GM12878 (cell line): Measurements from ENCODE around the gene LETM1. TPM values are rescaled to one million over a fixed set of nuclear protein-coding genes. Genes with fewer than 3 reads are reported as not detected.
"Not testable (repeated sequence)": the region's sequence is repeated elsewhere in the genome, so short reads cannot be mapped to it uniquely, and the experiment has no call there.

ENCODE experiments used
- ATAC-seq: fragments of 200-7000 bp; cut with Tn5 transposase; 3 replicates; pipeline ENCODE4 v1.9.1; 2020; ENCODE audit warnings: mild to moderate bottlenecking, moderate library complexity
- BruUV-seq: library from RNA; stranded (reverse); fragments of 400-500 nt; replicated peaks from 2 replicates; lab custom pipeline; 2021; lab: Mats Ljungman, UMichigan
- CTCF ChIA-PET: fragments of 300-600 bp; sonication (Branson Sonifier 250); formaldehyde crosslinking; extraction: SDS; loops from one replicate; lab custom pipeline; 2021; ENCODE audit warnings: inconsistent platforms; lab: Yijun Ruan, JAX
- POLR2A ChIA-PET: fragments of 350-600 bp; formaldehyde crosslinking; extraction: SDS; loops from one replicate; lab custom pipeline; 2021; ENCODE audit warnings: inconsistent platforms; lab: Charles Lee
- RAD21 ChIA-PET: fragments of 300-600 bp; sonication (Branson Sonifier 250); formaldehyde crosslinking; loops from one replicate; lab custom pipeline; 2023; ENCODE audit warnings: antibody characterized with exemption; ENCODE audit not compliant: unreplicated experiment; lab: Charles Lee
- SMC1A ChIA-PET: fragments of 300-600 bp; sonication (Branson Sonifier 250); formaldehyde crosslinking; loops from one replicate; lab custom pipeline; 2023; ENCODE audit not compliant: unreplicated experiment, uncharacterized antibody; lab: Charles Lee
- DNase-seq: peaks from one replicate; pipeline ENCODE4 v3.0.0-alpha.2; 2011; ENCODE audit warnings: low read depth, low spot score
- FAIRE-seq: peaks from 3 replicates; lab custom pipeline; 2011; peaks lifted over from hg19 to GRCh38; lab: Jason Lieb, UNC
- H2AFZ ChIP-seq: 2 replicates; pipeline ENCODE4 v1.6.0; 2011; ENCODE audit warnings: low read depth, low read length, control low read depth; ENCODE audit not compliant: control insufficient read depth
- H3K27ac ChIP-seq: 2 replicates; pipeline ENCODE4 v1.5.1; 2011; ENCODE audit warnings: control low read depth; ENCODE audit not compliant: control insufficient read depth, insufficient read depth
- H3K27me3 ChIP-seq, 2 experiments: replicated peaks in 1 of 2; 2 replicates each; pipeline versions ENCODE4 v1.6.0 to v1.6.1; 2011; ENCODE audit warnings: low read length in 1 of 2; ENCODE audit not compliant: control insufficient read depth in 2 of 2, insufficient read depth in 2 of 2
- H3K36me3 ChIP-seq, 2 experiments: 2 replicates each; pipeline ENCODE4 v1.5.1; 2011; ENCODE audit warnings: low read length in 1 of 2; ENCODE audit not compliant: control insufficient read depth in 2 of 2, insufficient read depth in 2 of 2
- H3K4me1 ChIP-seq: 2 replicates; pipeline ENCODE4 v1.6.1; 2011; ENCODE audit warnings: mild to moderate bottlenecking, low read length, moderate library complexity, mixed read lengths; ENCODE audit not compliant: control insufficient read depth, insufficient read depth
- H3K4me2 ChIP-seq: 2 replicates; pipeline ENCODE4 v1.6.0; 2011; ENCODE audit warnings: control low read depth; ENCODE audit not compliant: control insufficient read depth, insufficient read depth
- H3K4me3 ChIP-seq: fragments of 200-600 bp; sonication (generic); 2 replicates; pipeline ENCODE4 v1.5.1; 2016
- H3K79me2 ChIP-seq: 2 replicates; pipeline ENCODE4 v1.6.0; 2011; ENCODE audit warnings: low read length; ENCODE audit not compliant: control insufficient read depth, insufficient read depth
- H3K9ac ChIP-seq: 2 replicates; pipeline ENCODE4 v1.8.0; 2011; ENCODE audit warnings: low read length, control low read depth, mixed read lengths; ENCODE audit not compliant: control insufficient read depth, insufficient read depth
- H3K9me3 ChIP-seq: replicated peaks from 3 replicates; pipeline ENCODE4 v1.5.1; 2011; ENCODE audit warnings: mild to moderate bottlenecking, low read length; ENCODE audit not compliant: control insufficient read depth, insufficient read depth
- H4K20me1 ChIP-seq: 2 replicates; pipeline ENCODE4 v1.6.0; 2011; ENCODE audit not compliant: control insufficient read depth, insufficient read depth
- CTCF ChIP-seq, 3 experiments: IDR thresholded peaks in 2 of 3; conservative IDR thresholded peaks in 1 of 3; 2 replicates each; pipeline ENCODE4 v1.5.1; 2011; ENCODE audit warnings: low read depth in 3 of 3, low read length in 3 of 3, mild to moderate bottlenecking in 3 of 3, control low read depth in 2 of 3, moderate library complexity in 2 of 3, inconsistent platforms in 1 of 3, mixed read lengths in 1 of 3; ENCODE audit not compliant: control insufficient read depth in 2 of 3, insufficient read depth in 1 of 3; ENCODE audit errors: extremely low read depth in 1 of 3
- RUNX3 ChIP-seq: IDR thresholded peaks from 2 replicates; pipeline ENCODE4 v1.6.1; 2012; ENCODE audit warnings: low read length, inconsistent platforms
- TCF12 ChIP-seq: IDR thresholded peaks from 2 replicates; pipeline ENCODE4 v1.6.1; 2011; ENCODE audit warnings: low read depth, mild to moderate bottlenecking, low read length
- ZBTB11 ChIP-seq: fragments of 450-650 bp; formaldehyde crosslinking; IDR thresholded peaks from 2 replicates; pipeline ENCODE4 v1.5.0; 2022; ENCODE audit warnings: mild to moderate bottlenecking, missing genetic modification characterization
- WGBS: methylation state at CpG from one replicate; pipeline ENCODE4 v1.1.6; 2016; ENCODE audit warnings: low lambda C conversion rate; ENCODE audit not compliant: insufficient replicate concordance, insufficient coverage; ENCODE audit errors: missing lambda C conversion rate; 5-methylcytosine and 5-hydroxymethylcytosine counted together
- in situ Hi-C: fragments of 300-500 bp; cut with MboI; formaldehyde crosslinking; loops from 9 replicates; pipeline ENCODE4 v1.14.3; 2018; ENCODE audit warnings: mixed read lengths
- intact Hi-C: fragments of 100-400 bp; cut with micrococcal nuclease; formaldehyde crosslinking; loops from one replicate; pipeline ENCODE4 v1.14.2; 2022; ENCODE audit not compliant: unreplicated experiment
- polyA plus RNA-seq, 11 experiments: library from polyadenylated mRNA; depleted of rRNA in 4 of 11; unstranded in 6 of 11; stranded (reverse) in 5 of 11; fragments of >200 nt; fragmentation: Nextera tagmentation in 4 of 11; fragmentation: Illumina TruSeq in 1 of 11; extraction: Ambion mirVana in 4 of 11; extraction: Trizol in 1 of 11; gene quantifications; 1 replicate in 1 of 11; 2 replicates in 10 of 11; pipeline versions ENCODE4 v1.2.1 to v1.2.3, GENCODE V29; 2011 to 2016; ENCODE audit warnings: inconsistent platforms in 2 of 11, missing spikeins in 2 of 11, low read depth in 1 of 11
- total RNA-seq, 4 experiments: library from RNA; depleted of rRNA in 3 of 4; stranded (reverse); fragments of >200 nt in 3 of 4; fragmentation: Illumina TruSeq in 1 of 4; extraction: Trizol in 1 of 4; gene quantifications; 2 replicates each; pipeline versions ENCODE4 v1.2.1 to v1.2.3, GENCODE V29; 2013 to 2021

The LETM1 gene
- total and polyA plus RNA-seq, 10 of the 15 experiments (the other 5 are each of a cell fraction or from before 2014, with no cell fraction given) = 2.6 to 65.2 (median 30.2) TPM

GRCh38 chr4:1846580-1846979 lies 9.4 kb downstream of the LETM1 start:
- TSS peak; percentile 43 for BruUV-seq
- ChIA-PET SMC1A (interaction anchor here (0.7 to 1.7 kb wide), 4 partner anchors 13 to 153 kb away, joined by 3 to 4 read pairs (median 4); no protein-coding TSS in a partner anchor), CTCF (interaction anchor here (0.8 to 2.9 kb wide), 6 partner anchors 8 to 153 kb away, joined by 3 to 11 read pairs (median 4); no protein-coding TSS in a partner anchor), RAD21 (no interaction called here), POLR2A (interaction anchor here (0.5 kb wide), 1 partner anchor 929 kb away, joined by 3 read pairs; no protein-coding TSS in a partner anchor)
- H3K9ac ChIP-seq = no peak overlapping the region
- FAIRE-seq = no peak
- H3K27ac ChIP-seq = peak overlapping the region; percentile 28; the same call in 1 of the 2 replicates
- WGBS = 55% methylated on average over 2 of the region's 2 CpGs
- H3K4me2 ChIP-seq = no peak overlapping the region
- no peaks in the 10 kb centered on the region for H4K20me1 ChIP-seq
- no peak overlapping the region for H3K4me3 ChIP-seq
- peaks cover 15% of the 10 kb centered on the region for H3K79me2 ChIP-seq
- ATAC-seq = peak; percentile 30; the same call in 1 of the 3 replicates
- intact Hi-C loops (no loop called here), in situ Hi-C loops (no loop called here)
- no peaks in the 10 kb centered on the region for H3K9me3 ChIP-seq
- H2AFZ ChIP-seq = no peak overlapping the region
- H3K27me3 ChIP-seq = no peaks in the 10 kb centered on the region
- no peak for DNase-seq
- H3K4me1 ChIP-seq = peaks cover 16% of the 10 kb centered on the region
- H3K36me3 ChIP-seq = peaks cover 12 to 13% of the 10 kb centered on the region in 2 experiments; a peak in 3 of 4 replicates
- TF ChIP-seq RUNX3 = 0 out of 2 replicates have a peak, but pooled peaks have one; percentile 17
- 0 out of 2 replicates have a peak, but pooled peaks have one; percentile 18 for TF ChIP-seq TCF12
- TF ChIP-seq ZBTB11 (CRISPR knock-in tag) = no peak
- no peak for TF ChIP-seq CTCF (IDR thresholded peaks at IDR 0.05 in 2 of 3, conservative IDR thresholded peaks at IDR 0.05 in 1 of 3; ENCODE audit: control insufficient read depth in 2 of 3, extremely low read depth in 1 of 3, insufficient read depth in 1 of 3, low read depth in 3 of 3, low read length in 3 of 3)

- H3K4me2 ChIP-seq, BruUV-seq, POLR2A ChIA-PET, H3K9ac ChIP-seq, SMC1A ChIA-PET, DNase-seq, H3K4me1 ChIP-seq, H3K4me3 ChIP-seq, FAIRE-seq, H3K9me3 ChIP-seq, H2AFZ ChIP-seq, ATAC-seq, intact Hi-C loops, H3K79me2 ChIP-seq, RAD21 ChIA-PET, H3K27me3 ChIP-seq, H3K27ac ChIP-seq, in situ Hi-C loops, H4K20me1 ChIP-seq: not testable (repeated sequence)
- H3K36me3 ChIP-seq = peaks cover 13 to 17% of the 10 kb centered on the region in 2 experiments; a peak in 3 of 4 replicates
- CTCF ChIA-PET = interaction anchor here (1.8 to 2.9 kb wide), 2 partner anchors 10 to 55 kb away, joined by 6 to 11 read pairs; no protein-coding TSS in a partner anchor
- WGBS = 97% methylated on average over 9 of the region's 10 CpGs
Measured at GRCh38 chr4:1844618-1845017, 11.3 kb downstream of the LETM1 start.
